Renal pelvis (tissue), 4 donors: ENCODE measurements around the gene RWDD3. TPM values are rescaled to one million over a fixed set of nuclear protein-coding genes. Genes with fewer than 3 reads are reported as not detected.

Experiments
- DNase-seq: peaks from one replicate; pipeline ENCODE4 v3.0.0-alpha.2; 2013
- polyA plus RNA-seq, 3 donors: library from polyadenylated mRNA; unstranded; fragments of 120-200 nt; gene quantifications; one replicate each; pipeline ENCODE4 v1.2.1, GENCODE V29; 2013; ENCODE audit not compliant: insufficient read length in 3 of 3

RWDD3 gene
- polyA plus RNA-seq, 3 donors = 40.1 to 46.0 (median 45.2) TPM

- no peak for DNase-seq
Observed at GRCh38 chr1:95226781-95227660, 7.0 kb upstream of the RWDD3 start.

- DNase-seq = no peak
Observed at GRCh38 chr1:95229037-95229436, 5.0 kb upstream of the RWDD3 start.

- DNase-seq = no peak
Observed at GRCh38 chr1:95229706-95230105, 4.3 kb upstream of the RWDD3 start.

- DNase-seq = no peak
Observed at GRCh38 chr1:95230256-95230655, 3.8 kb upstream of the RWDD3 start.

- no peak for DNase-seq
Observed at GRCh38 chr1:95230768-95231191, 3.2 kb upstream of the RWDD3 start.

- peak; percentile 36 for DNase-seq
Observed at GRCh38 chr1:95232646-95233318, 1.2 kb upstream of the RWDD3 start.

- DNase-seq = no peak
Observed at GRCh38 chr1:95233319-95233736, 682 bp upstream of the RWDD3 start.

- no peak for DNase-seq
Observed at GRCh38 chr1:95236784-95237575, 3.0 kb downstream of the RWDD3 start.

GRCh38 chr1:95237981-95238703 lies 4.1 kb downstream of the RWDD3 start:
- no peak for DNase-seq

GRCh38 chr1:95245029-95245428 lies 11.0 kb downstream of the RWDD3 start:
- DNase-seq = no peak

GRCh38 chr1:95246511-95246910 lies 12.5 kb downstream of the RWDD3 start:
- no peak for DNase-seq

- no peak for DNase-seq
Observed at GRCh38 chr1:95247607-95248006, 13.6 kb downstream of the RWDD3 start.

- DNase-seq = no peak
Observed at GRCh38 chr1:95249916-95250315, 15.9 kb downstream of the RWDD3 start.

- no peak for DNase-seq
Observed at GRCh38 chr1:95252422-95252821, 18.4 kb downstream of the RWDD3 start.

- no peak for DNase-seq
Observed at GRCh38 chr1:95254959-95255358, 20.9 kb downstream of the RWDD3 start.

- no peak for DNase-seq
Observed at GRCh38 chr1:95255826-95256225, 21.8 kb downstream of the RWDD3 start.

GRCh38 chr1:95257758-95258157 lies 23.7 kb downstream of the RWDD3 start:
- no peak for DNase-seq

GRCh38 chr1:95259245-95259644 lies 25.2 kb downstream of the RWDD3 start:
- no peak for DNase-seq

- no peak for DNase-seq
Observed at GRCh38 chr1:95262913-95263312, 28.9 kb downstream of the RWDD3 start.

GRCh38 chr1:95263450-95263849 lies 29.4 kb downstream of the RWDD3 start:
- no peak for DNase-seq

GRCh38 chr1:95265106-95265505 lies 31.1 kb downstream of the RWDD3 start:
- no peak for DNase-seq

GRCh38 chr1:95276429-95276828 lies 42.4 kb downstream of the RWDD3 start:
- no peak for DNase-seq
